C4-2B (cell line): Measurements from ENCODE around the gene ANKRD44.

Experiments used
- CTCF ChIP-seq: fragments of 450-650 bp; conservative IDR thresholded peaks from 2 replicates; pipeline ENCODE4 v1.5.1; 2017; ENCODE audit warnings: mild to moderate bottlenecking
- ZFX ChIP-seq: fragments of 450-650 bp; IDR thresholded peaks from 2 replicates; pipeline ENCODE4 v1.6.1; 2017

GRCh38 chr2:196992466-196992865 lies 318.1 kb downstream of the ANKRD44 start:
- TF ChIP-seq CTCF (no peak), ZFX (no peak)
